ENCODE data around the gene MRPS15. TPM values are rescaled to one million over a fixed set of nuclear protein-coding genes. Genes with fewer than 3 reads are reported as not detected.

MRPS15 gene
- total RNA-seq, 1 donor from 2014 or later = 108 TPM

- H3K27me3 ChIP-seq (ENCODE audit: low read depth) = no peaks in the 10 kb centered on the region
- intact Hi-C loops (cut with micrococcal nuclease) = no loop called here
- no peak overlapping the region for H3K4me3 ChIP-seq
These were observed 5.3 kb downstream of the MRPS15 start for GRCh38 chr1:36458910-36459309.

GRCh38 chr1:36457691-36458090, 6.5 kb downstream of the MRPS15 start:
- TF ChIP-seq CTCF (IDR thresholded peaks at IDR 0.05; ENCODE audit: borderline replicate concordance) = no peak
- DNase-seq = no peak
- Histone ChIP-seq H3K27me3 (ENCODE audit: low read depth) (no peaks in the 10 kb centered on the region), H3K27ac (replicated peaks) (no peak overlapping the region), H3K9me3 (replicated peaks) (no peaks in the 10 kb centered on the region), H3K4me1 (peaks cover 9% of the 10 kb centered on the region), H3K4me3 (no peak overlapping the region), H3K36me3 (peaks cover 73% of the 10 kb centered on the region)
- intact Hi-C loops (cut with micrococcal nuclease) = no loop called here

More at GRCh38 chr1:36458910-36459309, 5.3 kb downstream of the MRPS15 start:
- Histone ChIP-seq H3K4me1 (peaks cover 21% of the 10 kb centered on the region), H3K27ac (replicated peaks) (no peak overlapping the region), H3K9me3 (replicated peaks) (no peaks in the 10 kb centered on the region), H3K36me3 (peaks cover 73% of the 10 kb centered on the region)
- no peak for TF ChIP-seq CTCF (IDR thresholded peaks at IDR 0.05; ENCODE audit: borderline replicate concordance)
- DNase-seq = no peak

GRCh38 chr1:36456391-36456928, 7.7 kb downstream of the MRPS15 start:
- intact Hi-C loops (cut with micrococcal nuclease) = no loop called here
- H3K27me3 ChIP-seq (ENCODE audit: low read depth) = no peaks in the 10 kb centered on the region
- H3K4me1 ChIP-seq = peaks cover under 1% of the 10 kb centered on the region
- H3K27ac ChIP-seq (replicated peaks) = no peak overlapping the region
- no peak for TF ChIP-seq CTCF (IDR thresholded peaks at IDR 0.05; ENCODE audit: borderline replicate concordance)
- DNase-seq = no peak
- peaks cover 65% of the 10 kb centered on the region for H3K36me3 ChIP-seq
- no peaks in the 10 kb centered on the region for H3K9me3 ChIP-seq (replicated peaks)
- H3K4me3 ChIP-seq = no peak overlapping the region

- TF ChIP-seq CTCF (IDR thresholded peaks at IDR 0.05; ENCODE audit: borderline replicate concordance) = no peak
- Histone ChIP-seq H3K27ac (replicated peaks) (no peak overlapping the region), H3K4me1 (peaks cover 10% of the 10 kb centered on the region), H3K36me3 (peaks cover 54% of the 10 kb centered on the region), H3K27me3 (ENCODE audit: low read depth) (no peaks in the 10 kb centered on the region), H3K9me3 (replicated peaks) (no peaks in the 10 kb centered on the region), H3K4me3 (no peak overlapping the region)
- intact Hi-C loops (cut with micrococcal nuclease) = no loop called here
- DNase-seq = no peak
These were observed 8.8 kb downstream of the MRPS15 start for GRCh38 chr1:36455386-36455785.

GRCh38 chr1:36453600-36454388, 10.4 kb downstream of the MRPS15 start:
- TF ChIP-seq CTCF (IDR thresholded peaks at IDR 0.05; ENCODE audit: borderline replicate concordance) = no peak
- peaks cover 40% of the 10 kb centered on the region for H3K36me3 ChIP-seq

More at GRCh38 chr1:36453600-36454388, 10.4 kb downstream of the MRPS15 start:
- intact Hi-C loops (cut with micrococcal nuclease) = no loop called here
- Histone ChIP-seq H3K27ac (replicated peaks) (no peak overlapping the region), H3K4me1 (peaks cover 24% of the 10 kb centered on the region), H3K9me3 (replicated peaks) (no peaks in the 10 kb centered on the region), H3K4me3 (no peak overlapping the region), H3K27me3 (ENCODE audit: low read depth) (no peaks in the 10 kb centered on the region)
- no peak for DNase-seq

Data from left ventricle myocardium inferior (tissue), 1 donor.